Endodermal cell (in vitro differentiated cells): ENCODE measurements around the gene CRELD2. TPM values are rescaled to one million over a fixed set of nuclear protein-coding genes. Genes with fewer than 3 reads are reported as not detected.

ENCODE experiments used
- DNase-seq: peaks from one replicate; pipeline ENCODE4 v3.0.0-alpha.2; 2017
- H3K27ac ChIP-seq: 2 replicates; pipeline ENCODE4 v1.5.1; 2013; ENCODE audit warnings: mild to moderate bottlenecking, low read depth, low read length, moderate library complexity
- H3K27me3 ChIP-seq: 2 replicates; pipeline ENCODE4 v1.6.1; 2013; ENCODE audit warnings: mild to moderate bottlenecking, low read length, moderate library complexity; ENCODE audit not compliant: insufficient read depth, control insufficient read depth, poor library complexity, severe bottlenecking
- H3K36me3 ChIP-seq: 2 replicates; pipeline ENCODE4 v1.7.0; 2013; ENCODE audit warnings: mild to moderate bottlenecking, low read length, moderate library complexity; ENCODE audit not compliant: control insufficient read depth, insufficient read depth
- H3K4me1 ChIP-seq: one replicate; pipeline ENCODE4 v1.7.0; 2013; ENCODE audit warnings: low read length; ENCODE audit not compliant: control insufficient read depth, insufficient read depth
- H3K4me3 ChIP-seq: 2 replicates; pipeline ENCODE4 v1.5.1; 2013; ENCODE audit warnings: mild to moderate bottlenecking, low read length, moderate library complexity
- H3K9ac ChIP-seq: 2 replicates; pipeline ENCODE4 v1.6.1; 2013; ENCODE audit warnings: mild to moderate bottlenecking, low read length, moderate library complexity; ENCODE audit not compliant: poor library complexity, severe bottlenecking; ENCODE audit errors: extremely low read depth
- H3K9me3 ChIP-seq: 2 replicates; pipeline ENCODE4 v1.6.1; 2013; ENCODE audit warnings: mild to moderate bottlenecking, low read length, moderate library complexity; ENCODE audit not compliant: control insufficient read depth
- H3K27ac Mint-ChIP-seq: 2 replicates; pipeline ENCODE4 v1.8.0; 2020; ENCODE audit warnings: mixed read lengths
- H3K27me3 Mint-ChIP-seq: 2 replicates; pipeline ENCODE4 v1.8.0; 2021; ENCODE audit warnings: mild to moderate bottlenecking, mixed read lengths; ENCODE audit not compliant: insufficient read depth
- H3K36me3 Mint-ChIP-seq: 2 replicates; pipeline ENCODE4 v1.8.0; 2020; ENCODE audit warnings: low read depth, mixed read lengths
- H3K4me1 Mint-ChIP-seq: 2 replicates; pipeline ENCODE4 v1.8.0; 2020; ENCODE audit warnings: mixed read lengths
- H3K4me3 Mint-ChIP-seq: 2 replicates; pipeline ENCODE4 v1.8.0; 2020; ENCODE audit warnings: mild to moderate bottlenecking, moderate library complexity, mixed read lengths
- H3K9me3 Mint-ChIP-seq: 2 replicates; pipeline ENCODE4 v1.8.0; 2020; ENCODE audit warnings: mild to moderate bottlenecking, mixed read lengths
- CTCF ChIP-seq: fragments of 200-600 bp; sonication (generic); conservative IDR thresholded peaks from 2 replicates; pipeline ENCODE4 v1.5.0; 2021; ENCODE audit warnings: antibody characterized with exemption, mild to moderate bottlenecking
- WGBS, 2 experiments: methylation state at CpG; one replicate each; pipeline versions ENCODE4 v1.1.5 to v1.1.7; 2013; ENCODE audit warnings: missing lambda C conversion rate in 2 of 2, mixed read lengths in 1 of 2; ENCODE audit not compliant: insufficient coverage in 1 of 2, insufficient read length in 1 of 2; 5-methylcytosine and 5-hydroxymethylcytosine counted together
- total RNA-seq, 2 donors: library from RNA; stranded (reverse); fragmentation: NEBNext Ultra II Directional in 1 of 2; extraction: Animal tissue kit (Norgen Biotek cat#: 25700) in 1 of 2; gene quantifications; 2 replicates in 1 of 2; 3 replicates in 1 of 2; pipeline ENCODE4 v1.2.1, GENCODE V29; 2021

CRELD2 gene
- total RNA-seq, 2 donors from 2014 or later = 39.8 to 62.9 TPM

GRCh38 chr22:49894322-49895054 lies 23.9 kb upstream of the CRELD2 start:
- 96% methylated on average over 7 of the region's 8 CpGs; no CpG with 5 or more reads in 1 of the 2 experiments for WGBS, 2 experiments
- no peak overlapping the region for H3K27ac ChIP-seq
- no peak overlapping the region for H3K27ac Mint-ChIP-seq
- DNase-seq = no peak
- H3K4me1 ChIP-seq = no peaks in the 10 kb centered on the region
- peaks cover 30% of the 10 kb centered on the region for H3K9me3 ChIP-seq
- H3K4me1 Mint-ChIP-seq = no peaks in the 10 kb centered on the region
- peaks cover 21% of the 10 kb centered on the region for H3K36me3 ChIP-seq
- no peaks in the 10 kb centered on the region for H3K27me3 ChIP-seq
- peaks cover 60% of the 10 kb centered on the region for H3K9me3 Mint-ChIP-seq
- no peak overlapping the region for H3K9ac ChIP-seq
- no peak for TF ChIP-seq CTCF
- no peak overlapping the region for H3K4me3 ChIP-seq
- peaks cover 60% of the 10 kb centered on the region for H3K36me3 Mint-ChIP-seq
- H3K27me3 Mint-ChIP-seq = no peaks in the 10 kb centered on the region
- H3K4me3 Mint-ChIP-seq = no peak overlapping the region

GRCh38 chr22:49896201-49896600 lies 22.2 kb upstream of the CRELD2 start:
- Mint-ChIP-seq H3K9me3 (peaks cover 44% of the 10 kb centered on the region), H3K27me3 (no peaks in the 10 kb centered on the region), H3K27ac (no peak overlapping the region), H3K4me1 (no peaks in the 10 kb centered on the region), H3K4me3 (no peak overlapping the region), H3K36me3 (peaks cover 57% of the 10 kb centered on the region)
- no peak for TF ChIP-seq CTCF
- Histone ChIP-seq H3K36me3 (peaks cover 11% of the 10 kb centered on the region), H3K4me1 (no peaks in the 10 kb centered on the region), H3K4me3 (no peak overlapping the region), H3K27me3 (no peaks in the 10 kb centered on the region), H3K9me3 (peaks cover 13% of the 10 kb centered on the region), H3K27ac (no peak overlapping the region), H3K9ac (no peak overlapping the region)
- DNase-seq = no peak
- WGBS, 2 experiments = 93 to 99% methylated on average over 5 of the region's 5 CpGs

- Mint-ChIP-seq H3K36me3 (peaks cover 59% of the 10 kb centered on the region), H3K4me1 (no peaks in the 10 kb centered on the region), H3K9me3 (peaks cover 40% of the 10 kb centered on the region), H3K4me3 (no peak overlapping the region), H3K27me3 (no peaks in the 10 kb centered on the region), H3K27ac (no peak overlapping the region)
- no peak for DNase-seq
- no peak for TF ChIP-seq CTCF
- WGBS, 2 experiments = 96 to 97% methylated on average over 7 of the region's 8 CpGs
- Histone ChIP-seq H3K9me3 (peaks cover 10% of the 10 kb centered on the region), H3K27me3 (no peaks in the 10 kb centered on the region), H3K4me3 (no peak overlapping the region), H3K27ac (no peak overlapping the region), H3K9ac (no peak overlapping the region), H3K4me1 (no peaks in the 10 kb centered on the region), H3K36me3 (peaks cover 13% of the 10 kb centered on the region)
These were observed 21.3 kb upstream of the CRELD2 start for GRCh38 chr22:49897015-49897684.
